ENCODE results near the gene SUCLA2.
"Not testable (repeated sequence)": the region's sequence is repeated elsewhere in the genome, so short reads cannot be mapped to it uniquely, and the experiment has no call there.

The SUCLA2 gene

DNA sequence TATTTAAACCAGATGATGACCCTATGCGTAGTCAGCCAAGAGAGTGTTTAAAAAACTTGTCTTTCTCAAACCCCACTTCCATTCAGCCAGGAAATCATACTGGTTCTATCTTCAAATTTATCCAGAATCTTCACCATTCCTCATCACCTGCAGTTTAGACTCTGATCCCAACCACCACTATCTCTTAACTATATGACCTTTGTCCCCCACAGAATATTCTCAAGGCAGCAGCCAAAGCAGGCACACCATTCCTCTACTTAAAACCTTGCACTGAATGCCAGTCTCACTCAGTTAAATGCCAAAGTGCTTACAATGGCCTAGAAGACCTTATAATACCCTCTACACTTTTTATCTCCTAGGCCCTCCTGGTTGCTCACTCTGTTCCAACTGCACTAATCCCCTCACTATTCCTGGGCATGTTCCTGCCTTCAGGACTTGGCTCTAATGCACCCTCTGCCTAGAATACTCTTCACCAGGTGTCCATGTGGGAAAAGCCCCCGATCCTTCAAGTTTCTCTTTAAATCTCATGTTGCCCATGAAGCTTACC is 10.1 kb downstream of the SUCLA2 start:
- no peak for DNase-seq

DNA sequence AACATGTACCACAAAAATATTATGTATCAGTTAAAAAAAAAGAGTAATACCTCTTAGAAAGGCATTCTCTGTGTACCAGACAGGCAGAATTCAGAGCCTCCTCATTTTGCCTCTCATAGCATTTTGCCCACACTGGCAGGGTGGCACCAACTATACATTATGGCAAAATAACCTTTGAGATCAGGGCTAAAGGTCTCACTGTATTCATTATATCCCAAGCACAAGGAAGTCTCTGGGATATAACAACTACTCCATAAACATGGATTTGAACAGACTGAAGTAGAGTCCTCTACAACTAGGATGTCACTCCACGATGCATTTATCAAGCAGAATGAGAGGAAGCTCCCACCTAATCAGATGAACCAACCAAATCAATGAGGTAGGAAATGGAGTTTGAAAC is 10.6 kb downstream of the SUCLA2 start:
- DNase-seq, result no peak

DNA sequence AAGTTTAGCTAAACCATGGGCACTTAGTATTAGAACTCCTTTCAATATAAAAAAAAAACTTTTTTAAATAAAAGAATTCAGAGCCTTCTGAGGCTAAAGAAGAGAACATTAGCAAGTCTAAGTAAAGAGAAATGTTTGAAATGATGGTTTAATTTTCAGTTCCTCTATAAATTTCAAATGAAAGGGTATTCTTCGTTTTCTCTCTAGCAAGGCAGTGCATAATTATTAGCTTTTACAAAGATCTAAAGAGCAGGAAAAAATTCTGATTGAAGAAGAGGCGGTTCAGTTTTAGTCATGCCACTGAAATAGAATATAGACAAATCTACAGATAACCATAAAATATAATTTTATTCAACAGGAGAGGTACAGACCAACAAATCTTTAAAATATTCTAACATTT is 18.0 kb downstream of the SUCLA2 start:
- DNase-seq, result no peak

DNA sequence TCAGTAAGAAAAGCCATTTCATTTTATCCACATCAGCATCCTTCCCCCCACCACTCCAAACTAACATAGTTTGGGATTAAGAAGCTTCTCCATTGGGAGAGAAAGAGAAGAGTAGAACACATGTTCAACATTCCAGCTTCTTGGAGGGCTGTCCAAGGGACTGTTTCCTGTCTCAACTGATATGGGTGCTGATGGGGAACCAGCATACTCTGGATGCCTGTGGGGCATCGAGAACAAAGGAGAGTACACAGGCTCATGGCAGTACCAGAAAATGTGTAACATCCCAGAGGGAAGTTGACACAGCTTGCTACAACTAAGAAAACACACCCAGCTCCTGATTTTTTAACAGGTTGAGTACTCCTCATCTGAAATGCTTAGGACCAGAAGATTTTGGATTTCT is 24.7 kb downstream of the SUCLA2 start:
- no peak for DNase-seq

DNA sequence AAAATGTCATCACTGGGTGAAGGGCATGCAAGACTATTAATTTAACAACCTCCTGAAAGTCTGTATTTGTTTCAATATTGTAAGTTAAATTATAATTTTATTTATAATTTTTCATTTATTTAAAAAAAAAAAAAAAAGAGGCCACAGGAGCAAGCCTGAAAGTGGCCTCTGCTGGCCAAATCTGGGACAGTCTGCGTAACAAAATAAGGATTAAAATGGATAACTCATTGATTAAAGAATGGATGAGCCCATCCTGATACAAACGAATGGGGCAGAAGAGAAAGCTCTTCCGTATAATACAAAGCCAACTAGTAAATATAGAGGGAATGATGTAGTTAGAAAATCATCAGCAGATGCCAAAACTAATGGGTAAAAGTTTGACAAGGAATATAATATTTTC is 36.2 kb downstream of the SUCLA2 start:
- no peak for DNase-seq

DNA sequence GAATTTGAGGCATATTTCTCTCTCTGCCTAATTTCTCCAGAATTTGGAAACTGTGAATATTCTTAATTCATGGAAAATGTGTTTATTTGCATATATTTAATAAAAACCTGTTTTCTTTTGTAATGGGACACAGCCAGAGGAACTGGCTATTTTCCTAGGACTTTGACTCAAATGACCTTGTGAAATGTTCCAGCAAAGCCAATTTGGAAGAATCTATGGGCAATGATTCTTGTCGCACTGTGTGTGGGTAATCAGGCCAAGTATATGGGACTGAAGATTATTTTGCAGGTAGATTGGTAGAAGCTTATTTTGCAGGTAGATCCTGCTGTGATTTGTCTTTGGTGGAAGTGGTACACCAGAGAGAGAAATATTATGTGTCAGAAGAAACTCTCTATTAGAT is 38.8 kb downstream of the SUCLA2 start:
- DNase-seq, result no peak

DNA sequence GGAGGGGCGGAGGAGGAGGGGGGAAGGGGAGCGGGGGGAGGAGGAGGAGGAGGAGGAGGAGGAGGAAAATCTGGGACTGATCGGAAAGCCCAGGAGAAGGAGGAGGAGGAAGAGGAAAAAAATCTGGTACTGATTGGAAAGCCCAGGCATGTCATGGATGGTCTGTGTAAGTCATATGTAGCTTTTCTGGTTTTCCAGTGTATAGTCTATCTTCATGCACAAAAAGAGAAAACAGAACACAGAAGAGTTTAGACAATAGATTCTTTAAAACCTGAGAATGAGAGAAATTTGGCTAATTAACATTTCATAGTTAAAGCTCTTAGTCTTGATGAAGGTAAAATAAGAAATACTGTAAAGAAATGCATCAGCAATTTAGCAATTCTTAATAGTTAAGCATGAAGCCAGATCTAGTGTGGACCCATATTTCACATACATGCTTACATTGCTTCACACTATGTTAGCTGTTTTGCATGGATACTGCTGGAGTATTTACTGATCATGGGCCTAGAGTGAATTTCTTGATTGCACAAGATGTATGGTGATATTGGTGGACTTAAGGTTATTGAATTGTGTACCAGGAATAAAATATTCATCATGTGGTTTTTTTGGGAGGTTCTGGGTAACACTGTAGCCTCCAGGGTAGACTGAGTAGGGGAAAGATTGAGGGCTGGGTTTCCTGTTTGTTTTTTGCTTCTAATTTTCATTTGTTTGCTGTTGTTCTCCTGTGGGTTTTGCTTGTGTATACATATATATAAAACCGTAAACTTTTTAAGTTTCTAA is 41.4 kb downstream of the SUCLA2 start:
- DNase-seq, result no peak

DNA sequence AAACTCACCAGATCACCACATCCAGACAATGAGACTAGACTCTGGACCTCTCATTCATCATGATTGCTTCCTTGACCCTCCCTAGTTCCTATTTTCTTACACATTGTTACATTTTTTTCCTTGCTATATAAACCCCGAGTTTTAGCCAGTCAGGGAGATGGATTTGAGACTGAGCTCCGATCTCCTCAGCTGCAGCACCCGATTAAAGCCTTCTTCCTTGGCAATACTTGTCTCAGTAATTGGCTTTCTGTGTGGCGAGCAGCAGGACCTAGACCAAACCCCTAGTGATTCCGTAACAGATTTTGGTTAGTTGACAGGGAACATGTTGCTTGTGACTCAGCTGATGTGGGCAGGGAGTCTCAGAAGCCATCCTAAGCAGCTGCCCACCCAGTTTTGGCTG is 44.0 kb downstream of the SUCLA2 start:
- DNase-seq, result no peak

DNA sequence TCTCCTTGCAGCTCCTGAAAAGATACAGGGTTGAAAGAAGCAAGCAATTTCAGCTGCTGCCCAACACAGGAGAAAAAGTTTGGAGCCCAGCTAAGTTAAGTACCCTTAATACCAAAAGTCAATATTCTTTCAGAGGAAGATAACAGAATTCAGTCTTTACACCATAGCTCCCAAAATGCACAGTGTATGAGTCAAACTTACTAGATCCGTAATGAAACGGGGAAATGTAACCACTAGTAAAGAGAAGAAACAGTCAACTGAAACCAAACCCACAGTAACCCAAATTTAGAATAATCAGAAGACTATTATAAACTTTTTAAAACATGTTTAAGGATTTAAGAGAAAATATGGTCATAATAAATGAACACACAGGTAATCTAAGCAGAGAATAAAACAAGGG is 45.2 kb downstream of the SUCLA2 start:
- DNase-seq, result no peak

DNA sequence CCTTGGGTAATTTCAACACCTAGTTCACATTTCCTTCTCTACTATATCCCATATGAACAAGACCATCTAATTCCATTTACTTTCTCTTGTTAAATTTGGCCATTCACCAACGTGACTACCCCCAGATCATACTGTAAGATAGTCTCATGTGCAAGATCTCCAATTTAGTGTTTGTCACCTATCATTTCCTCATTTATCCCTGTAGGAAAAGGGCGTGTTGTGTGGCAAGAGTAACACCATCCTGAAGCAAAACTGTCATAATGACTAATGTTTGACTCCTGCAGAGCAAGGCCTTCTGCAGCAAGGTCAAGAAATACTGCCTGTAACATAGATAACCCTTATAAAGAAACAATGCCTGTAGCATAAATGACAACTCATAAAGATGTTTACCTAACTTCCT is 51.3 kb downstream of the SUCLA2 start:
- no peak for DNase-seq

DNA sequence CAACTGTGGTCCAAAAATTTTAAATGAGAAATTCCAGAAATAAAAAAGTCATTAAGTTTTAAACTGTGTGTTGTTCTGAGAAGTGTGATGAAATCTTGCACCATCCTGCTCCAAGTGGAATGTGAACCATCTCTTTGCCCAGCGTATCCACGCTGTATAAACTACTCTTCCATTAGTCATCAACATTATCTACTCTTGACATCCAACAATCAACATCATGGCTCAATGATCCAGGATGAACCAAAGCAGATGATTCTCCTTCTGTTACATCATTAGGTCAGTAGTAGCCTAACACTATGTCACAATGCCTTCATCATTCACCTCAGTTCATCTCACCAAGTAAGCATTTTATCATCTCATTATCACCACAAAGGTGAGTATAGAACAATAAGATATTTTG is 55.3 kb downstream of the SUCLA2 start:
- DNase-seq, result no peak

DNA sequence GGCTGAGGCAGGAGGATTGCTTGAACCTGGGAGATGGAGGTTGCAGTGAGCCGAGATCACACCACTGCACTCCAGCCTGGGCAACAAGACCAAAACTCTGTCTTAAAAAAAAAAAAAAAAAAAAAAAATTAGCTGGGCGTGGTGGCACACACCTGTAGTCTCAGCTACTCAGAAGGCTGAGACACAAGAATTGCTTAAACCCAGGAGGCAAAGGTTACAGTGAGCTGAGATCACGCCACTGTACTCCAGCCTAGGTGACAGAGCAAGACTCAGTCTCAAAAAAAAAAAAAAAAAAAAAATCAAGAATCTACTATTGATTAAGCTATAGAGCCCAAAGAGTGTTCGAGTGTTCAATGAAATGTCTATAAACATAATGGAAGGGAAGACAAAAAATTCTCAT is 55.9 kb downstream of the SUCLA2 start:
- not testable (repeated sequence) for DNase-seq

DNA sequence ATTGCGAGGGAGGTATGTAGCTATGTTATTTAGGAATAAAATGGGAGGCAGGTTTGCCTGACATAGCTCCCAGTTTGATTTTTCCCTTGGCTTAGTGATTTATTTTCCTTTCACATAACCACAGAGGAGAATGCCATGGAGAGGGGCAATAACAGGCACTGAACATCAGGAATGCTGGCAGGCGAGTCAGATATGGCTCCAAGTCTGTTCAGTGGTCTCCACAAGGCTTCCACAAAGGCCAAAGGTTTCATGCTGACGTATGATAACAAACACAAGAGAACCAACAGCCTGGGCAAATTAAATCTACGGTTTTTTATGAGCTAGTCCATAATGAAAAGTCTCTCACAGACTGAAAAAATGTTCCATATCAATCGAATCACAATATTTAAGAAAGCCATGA is 66.7 kb downstream of the SUCLA2 start:
- no peak for DNase-seq

DNA sequence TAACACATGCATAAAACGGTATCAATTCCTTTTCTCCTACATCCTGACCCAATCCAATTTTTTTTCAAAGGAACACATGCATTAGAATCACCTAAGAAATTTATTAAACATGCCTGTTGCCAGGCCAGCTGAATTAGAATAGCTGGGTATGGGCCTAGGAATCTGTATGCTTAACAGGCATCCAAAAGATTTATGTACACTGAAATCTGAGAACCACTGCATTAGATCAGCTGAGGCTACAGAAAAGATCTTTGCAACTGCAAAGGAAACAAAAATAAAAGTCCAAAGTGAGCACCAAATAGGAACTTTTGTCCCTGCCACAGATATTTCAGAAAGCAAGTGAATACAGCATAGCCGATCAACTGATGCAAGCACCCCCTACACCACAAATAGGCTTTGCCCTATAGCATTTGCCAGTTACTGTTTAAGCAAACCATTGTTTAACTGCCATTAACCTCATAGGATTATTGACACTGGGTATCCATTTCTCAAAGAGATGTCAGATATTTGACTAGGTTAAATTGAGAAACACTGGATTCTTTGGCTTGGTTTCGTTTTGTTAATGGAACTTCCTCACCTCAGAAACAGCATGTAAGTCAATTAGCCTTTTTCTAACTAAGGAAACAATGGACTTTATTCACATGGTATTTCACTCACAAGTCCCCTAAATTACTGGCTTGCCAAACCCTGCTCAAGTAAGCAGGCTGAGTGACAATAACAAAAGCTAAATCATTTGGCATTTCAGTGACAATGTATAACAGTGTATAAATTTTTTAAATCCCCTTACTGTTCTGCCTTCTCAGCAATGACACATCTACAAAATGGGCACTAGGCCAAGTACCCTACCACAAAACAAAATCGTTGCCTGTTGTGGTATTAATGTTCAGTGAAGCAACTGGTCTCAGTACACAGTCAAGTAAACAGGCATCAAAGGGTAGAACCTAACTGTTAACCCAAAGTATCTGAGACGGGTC is 67.8 kb downstream of the SUCLA2 start:
- no peak for DNase-seq

DNA sequence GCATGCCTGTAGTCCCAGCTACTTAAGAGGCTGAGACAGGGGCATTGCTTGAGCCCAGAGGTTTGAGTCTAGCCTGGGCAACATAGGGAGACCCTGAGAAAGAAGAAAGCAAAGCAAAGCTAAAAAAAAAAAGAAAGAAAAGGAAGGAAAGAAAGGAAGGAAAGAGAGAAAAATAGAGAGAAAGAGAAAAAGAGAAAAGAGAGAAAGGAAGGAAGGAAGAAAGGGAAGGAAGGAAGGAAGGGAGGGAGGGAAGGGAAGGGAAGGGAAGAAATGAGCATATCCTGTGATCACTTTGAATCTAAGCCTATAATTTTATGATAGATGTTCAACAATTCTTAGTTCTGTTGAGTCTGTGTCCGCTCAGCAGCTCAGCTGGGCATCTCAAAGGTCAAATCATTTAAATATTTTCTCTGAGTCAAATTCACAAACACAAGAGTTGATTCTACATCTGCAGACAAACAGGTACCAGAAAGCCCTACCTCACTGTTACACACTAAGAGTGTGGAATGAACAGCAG is 70.4 kb downstream of the SUCLA2 start:
- DNase-seq, result no peak

DNA sequence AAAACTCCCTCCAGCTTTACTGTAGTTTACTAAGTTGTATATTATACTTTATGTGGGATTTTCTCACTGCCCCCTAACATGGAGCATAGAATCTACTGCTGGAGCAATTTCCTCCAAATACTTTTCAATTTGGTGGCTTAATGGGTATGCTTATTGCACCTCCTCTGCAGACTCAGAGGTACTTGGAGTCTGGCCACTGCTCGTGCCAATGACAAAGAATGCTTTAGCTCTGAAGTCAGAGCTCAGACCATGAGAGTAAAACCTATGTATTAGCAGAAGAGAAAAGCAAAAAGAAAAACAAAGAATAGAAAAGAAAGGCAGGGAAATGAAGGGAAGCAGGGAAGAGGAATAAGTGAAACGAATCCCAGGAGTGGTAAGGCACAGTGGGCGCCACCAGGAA is 71.9 kb downstream of the SUCLA2 start:
- DNase-seq, result no peak

DNA sequence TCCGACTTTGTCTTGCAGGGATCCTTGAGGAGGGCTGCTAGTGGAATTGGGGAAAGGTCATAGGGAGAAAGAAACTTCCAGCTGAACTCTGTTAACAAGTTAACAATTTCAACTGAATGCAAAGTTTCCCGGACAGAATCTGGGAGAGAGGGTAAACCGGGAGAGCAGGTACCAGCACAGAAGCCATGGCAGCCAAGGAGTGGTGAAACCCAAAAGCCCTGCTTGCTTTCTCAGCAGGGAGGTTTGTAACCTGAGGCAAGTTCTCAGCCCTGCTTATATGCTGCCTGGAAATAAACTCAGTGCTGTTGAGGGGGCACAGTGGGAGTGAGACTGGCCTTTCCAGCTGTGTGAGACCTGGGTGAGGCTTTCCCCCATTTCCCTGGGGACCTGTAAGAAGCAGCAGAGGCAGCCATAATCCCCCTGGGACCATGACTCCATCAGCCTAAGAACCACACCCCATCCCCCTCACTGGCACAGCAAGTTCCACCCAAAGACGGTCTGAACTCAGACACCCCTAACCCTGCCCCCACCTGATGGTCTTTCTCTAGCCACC is 84.0 kb downstream of the SUCLA2 start:
- DNase-seq, result no peak

DNA sequence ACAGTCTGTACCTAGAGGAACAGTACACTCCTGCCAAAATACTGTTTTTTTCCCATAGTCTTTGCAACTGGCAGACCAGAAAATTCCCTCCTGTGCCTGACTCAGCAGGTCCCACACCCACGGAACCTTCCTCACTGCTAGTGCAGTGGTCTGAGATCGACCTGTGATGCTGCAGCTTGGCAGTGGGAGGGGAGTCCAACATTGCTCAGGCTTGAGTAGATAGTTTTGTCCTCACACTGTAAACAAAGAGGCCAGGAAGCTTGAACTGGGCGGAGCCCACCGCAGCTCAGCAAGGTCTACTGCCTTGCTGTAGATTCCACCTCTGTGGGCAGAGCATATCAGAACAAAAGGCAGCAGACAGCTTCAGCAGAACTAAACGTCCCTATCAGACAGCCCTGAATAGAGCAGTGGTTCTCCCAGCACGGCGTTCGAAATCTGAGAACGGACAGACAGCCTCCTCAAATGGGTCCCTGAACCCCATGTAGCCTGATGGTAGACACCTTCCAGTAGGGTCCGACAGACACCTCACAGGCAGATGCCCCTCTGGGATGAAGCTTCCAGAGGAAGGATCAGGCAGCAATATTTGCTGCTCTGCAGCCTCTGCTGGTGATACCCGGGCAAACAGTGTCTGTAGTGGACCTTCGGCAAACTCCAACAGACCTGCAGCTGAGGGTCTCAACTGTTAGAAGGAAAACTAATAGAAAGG is 92.7 kb downstream of the SUCLA2 start:
- DNase-seq, result no peak

DNA sequence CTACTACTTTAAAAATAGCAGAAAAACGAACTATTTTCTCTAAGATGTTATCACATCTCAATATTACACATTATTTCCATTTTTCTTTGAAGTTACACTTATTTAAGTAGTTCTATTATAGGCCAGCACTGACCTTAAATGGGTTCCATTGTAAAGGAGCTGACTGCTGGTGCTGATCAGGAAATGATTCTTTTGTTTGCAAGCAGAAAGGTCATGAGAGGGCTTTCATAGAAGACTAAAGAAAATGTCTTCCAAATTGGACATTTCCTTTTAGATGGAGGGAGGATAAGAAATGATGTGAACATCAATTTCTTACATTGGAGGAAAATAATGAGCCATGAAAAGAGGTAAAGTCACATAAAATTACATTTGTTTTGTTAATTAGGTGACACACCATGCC is 96.2 kb downstream of the SUCLA2 start:
- no peak for DNase-seq

DNA sequence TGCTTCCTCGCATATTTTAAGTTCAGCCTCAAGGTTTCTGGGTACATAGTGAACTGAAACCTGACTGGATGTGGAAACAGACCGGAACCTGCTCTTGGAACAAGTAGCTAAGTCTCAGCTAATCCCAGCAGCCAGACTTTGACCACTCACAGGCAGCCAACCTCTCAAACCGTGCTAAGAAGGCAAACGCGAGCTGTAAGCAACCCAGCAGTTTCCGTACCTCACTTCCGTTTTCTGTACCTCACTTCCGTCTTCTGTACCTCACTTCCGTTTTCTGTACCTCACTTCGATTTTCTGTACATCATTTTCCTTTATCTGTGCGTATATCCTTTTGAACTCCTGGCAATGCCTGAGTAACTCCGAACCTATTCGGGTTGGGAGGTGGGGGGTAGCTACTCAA is 96.8 kb downstream of the SUCLA2 start:
- no peak for DNase-seq

DNA sequence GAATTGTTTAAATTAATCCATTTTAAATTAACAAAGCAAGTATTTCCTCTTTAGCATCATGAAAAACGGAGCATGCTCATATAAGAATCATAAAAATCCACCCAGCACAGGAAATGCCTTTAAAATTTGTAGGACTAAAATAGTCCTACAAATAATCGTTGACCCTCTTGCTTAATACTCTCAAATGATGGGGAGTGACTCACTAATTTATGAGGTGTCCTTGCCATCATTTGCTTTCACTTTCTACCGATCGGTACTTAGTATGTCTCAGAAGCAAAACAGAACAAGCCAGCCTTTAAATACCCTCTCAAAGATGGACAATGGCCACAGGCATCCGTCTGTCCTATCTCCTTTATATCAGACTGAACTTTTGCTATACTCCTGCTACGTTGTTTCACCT is 97.2 kb downstream of the SUCLA2 start:
- DNase-seq, result no peak

DNA sequence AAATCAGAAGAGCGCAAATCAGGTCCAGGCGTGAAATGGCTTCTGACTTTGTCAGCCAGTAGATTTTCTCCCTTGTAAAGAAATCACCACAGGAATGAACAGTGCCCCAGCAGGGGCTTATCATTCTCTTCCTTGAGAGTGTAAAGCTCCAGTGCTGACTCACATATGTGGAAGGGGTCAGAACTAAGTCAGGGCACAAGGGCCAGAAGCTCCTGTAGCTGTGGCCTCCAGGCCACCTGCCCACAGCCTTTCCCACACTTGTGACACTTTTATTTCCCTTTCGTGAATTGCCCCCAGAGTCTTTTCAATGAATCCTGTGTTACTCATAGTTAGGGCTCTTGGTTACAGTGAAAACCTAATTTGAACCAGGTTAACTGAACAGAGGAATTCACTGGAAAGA is 99.6 kb downstream of the SUCLA2 start:
- DNase-seq, result no peak

DNA sequence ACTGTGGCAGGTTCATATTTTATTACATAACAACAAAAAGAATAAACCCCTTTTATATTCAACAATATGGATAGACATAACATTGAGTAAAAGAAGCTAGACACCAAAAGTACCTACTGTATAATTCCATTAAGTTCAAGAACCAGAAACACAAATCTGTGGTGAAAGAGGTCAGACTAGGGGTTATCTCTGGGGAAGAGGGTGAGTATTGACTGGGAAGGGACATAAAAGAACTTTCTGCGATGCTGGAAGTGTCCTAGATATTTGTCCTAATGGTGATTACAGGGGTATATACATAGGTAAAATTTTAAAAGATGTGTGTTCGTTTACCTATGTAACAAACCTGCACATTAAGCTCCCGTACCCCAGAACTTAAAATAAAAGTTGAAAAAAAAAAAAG is 103.0 kb downstream of the SUCLA2 start:
- no peak for DNase-seq

All from stimulated activated CD4-positive, alpha-beta T cell treated with anti-CD3 and anti-CD28 coated beads, Interleukin-4, amount 100 ng/mL, for 24 hours (primary cell).